ENCODE data around the gene MSMB. TPM values are rescaled to one million over a fixed set of nuclear protein-coding genes. Genes with fewer than 3 reads are reported as not detected.

The MSMB gene
- total RNA-seq, 1 donor from 2014 or later, result not detected

DNA sequence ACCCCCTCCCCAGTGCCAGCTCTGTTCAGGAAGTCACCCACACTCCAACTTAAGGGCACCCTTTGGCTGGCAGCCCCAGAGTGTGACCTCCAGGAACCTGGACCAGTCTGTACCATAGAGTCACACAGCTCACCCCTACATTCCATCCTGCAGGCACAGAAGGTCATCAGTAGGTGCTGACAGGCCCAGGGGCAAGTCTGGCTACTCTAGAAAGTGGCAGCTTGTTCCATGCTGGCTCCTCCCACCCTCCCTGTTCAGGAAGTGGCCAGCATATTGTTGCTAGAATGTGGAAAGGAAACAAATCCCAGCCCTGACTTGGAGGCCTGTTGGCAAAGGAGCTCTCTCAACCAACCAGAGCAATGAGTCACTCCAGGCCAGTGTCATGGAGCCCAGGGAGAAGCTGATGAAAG lies 12.5 kb downstream of the MSMB start:
- peak; percentile 68 for DNase-seq (ENCODE audit: low spot score)

DNA sequence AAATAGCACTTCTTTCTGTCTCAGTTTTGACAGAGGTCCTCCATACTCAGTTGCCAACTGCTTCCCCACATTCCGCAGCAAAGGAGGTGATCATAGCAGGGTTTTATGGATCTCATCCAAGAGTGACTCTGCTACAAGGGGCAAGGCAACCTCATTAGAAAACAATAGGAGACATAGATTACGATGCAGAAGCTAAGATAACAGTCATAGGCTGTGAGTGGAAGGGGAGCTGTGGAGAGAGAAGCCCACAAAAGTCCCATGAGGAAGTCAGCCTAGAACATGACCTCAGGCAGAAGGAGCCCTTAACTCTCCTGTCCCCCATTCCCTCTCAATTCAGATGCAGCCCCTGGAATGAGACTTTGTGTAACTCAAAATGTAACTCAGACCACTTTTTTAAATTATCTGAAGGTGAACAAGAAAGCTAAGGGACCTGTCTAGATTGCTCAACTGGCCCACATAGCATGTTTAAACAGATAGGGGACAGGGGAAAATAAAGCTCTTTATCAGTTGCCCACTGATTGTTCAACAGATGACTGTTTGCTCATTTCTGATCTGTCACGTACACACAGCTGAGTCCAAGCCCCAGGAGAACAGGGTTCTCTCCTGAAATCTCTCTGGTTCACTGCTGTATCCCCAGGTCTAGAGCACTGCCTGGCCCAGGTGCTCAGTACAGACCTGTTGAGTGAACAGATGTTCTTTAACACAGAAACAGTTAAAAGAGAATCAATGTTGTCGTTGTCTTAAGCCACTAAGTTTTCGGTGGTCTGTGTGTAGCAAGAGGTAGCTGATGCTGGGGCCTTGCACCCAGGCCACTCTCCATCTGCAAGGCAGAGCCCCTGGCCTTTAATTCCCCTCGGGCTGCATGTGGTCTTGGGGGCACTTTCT lies 14.2 kb downstream of the MSMB start:
- no peak for DNase-seq (ENCODE audit: low spot score)

DNA sequence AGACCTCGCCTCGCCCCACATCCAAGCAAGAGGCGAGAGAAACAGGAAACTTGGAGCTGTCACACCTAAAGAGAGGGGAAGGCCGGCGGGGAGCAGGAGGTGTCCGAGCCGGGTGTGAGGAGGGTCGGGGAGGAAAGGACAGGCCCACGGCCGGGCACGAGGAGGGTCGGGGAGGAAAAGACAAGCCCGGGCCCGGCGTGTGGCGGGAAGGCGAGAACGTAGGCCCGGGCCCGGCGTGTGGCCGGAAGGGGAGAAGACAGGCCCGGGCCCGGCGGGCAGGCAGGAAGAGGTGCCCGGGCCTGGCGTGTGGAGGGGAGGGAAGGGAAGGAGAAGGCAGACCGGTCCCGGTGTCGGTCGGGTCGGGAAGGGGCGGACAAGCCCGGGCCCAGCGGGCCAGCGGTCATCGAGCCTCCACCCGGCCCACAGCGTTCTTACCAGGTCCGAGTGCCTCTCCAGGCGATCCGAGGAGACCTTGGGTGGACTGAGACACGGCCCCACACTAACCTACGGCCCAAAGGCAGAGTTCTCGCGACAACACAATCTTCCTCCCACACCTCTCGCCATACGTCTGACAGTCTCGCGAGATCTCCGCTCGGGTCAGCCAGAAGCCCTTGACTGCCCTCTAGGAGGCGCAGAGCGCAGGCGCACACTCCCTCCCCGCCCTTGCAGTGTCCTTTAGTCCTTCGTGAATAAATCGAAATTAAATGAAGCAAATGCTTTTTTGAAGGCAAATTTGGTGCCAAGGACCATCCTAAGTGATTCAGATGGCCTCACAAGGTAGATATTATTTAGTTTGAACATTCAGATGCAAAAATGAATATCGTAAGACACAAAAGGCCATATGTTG lies 15.8 kb downstream of the MSMB start, which contains the start of gene NCOA4:
TSS of gene NCOA4 (minus strand) at position 533 of the 847 bp plus-strand sequence. CDS start 13,943 bp downstream, outside the sequence.
- DNase-seq (ENCODE audit: low spot score), result peak; percentile 98

DNA sequence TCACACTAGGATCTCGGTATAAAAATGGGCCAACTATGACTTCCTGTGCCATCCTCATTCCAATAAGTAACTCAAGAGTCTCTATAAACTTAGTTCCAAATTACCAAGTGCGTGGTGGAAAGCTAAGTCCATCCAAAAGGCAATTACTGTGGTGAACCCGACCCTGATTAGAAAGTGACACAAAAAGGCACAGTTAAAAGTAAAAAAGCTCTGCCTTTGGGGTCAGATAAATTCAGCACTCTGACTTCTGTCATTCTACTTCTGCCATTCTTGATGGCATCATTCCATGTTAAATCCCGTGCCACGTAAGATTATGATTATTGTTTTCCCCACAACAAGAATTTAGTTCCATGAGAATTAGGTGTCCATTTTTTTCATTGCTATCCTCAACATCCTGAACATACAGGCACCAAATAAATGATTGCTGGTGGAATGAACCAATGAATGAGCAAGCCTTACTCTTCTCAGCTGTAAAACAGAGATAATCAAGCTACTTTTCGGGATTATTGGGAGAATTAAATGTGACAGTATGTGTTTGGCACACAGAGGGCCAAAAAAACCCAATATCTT lies 16.5 kb downstream of the MSMB start:
- no peak for DNase-seq (ENCODE audit: low spot score)

DNA sequence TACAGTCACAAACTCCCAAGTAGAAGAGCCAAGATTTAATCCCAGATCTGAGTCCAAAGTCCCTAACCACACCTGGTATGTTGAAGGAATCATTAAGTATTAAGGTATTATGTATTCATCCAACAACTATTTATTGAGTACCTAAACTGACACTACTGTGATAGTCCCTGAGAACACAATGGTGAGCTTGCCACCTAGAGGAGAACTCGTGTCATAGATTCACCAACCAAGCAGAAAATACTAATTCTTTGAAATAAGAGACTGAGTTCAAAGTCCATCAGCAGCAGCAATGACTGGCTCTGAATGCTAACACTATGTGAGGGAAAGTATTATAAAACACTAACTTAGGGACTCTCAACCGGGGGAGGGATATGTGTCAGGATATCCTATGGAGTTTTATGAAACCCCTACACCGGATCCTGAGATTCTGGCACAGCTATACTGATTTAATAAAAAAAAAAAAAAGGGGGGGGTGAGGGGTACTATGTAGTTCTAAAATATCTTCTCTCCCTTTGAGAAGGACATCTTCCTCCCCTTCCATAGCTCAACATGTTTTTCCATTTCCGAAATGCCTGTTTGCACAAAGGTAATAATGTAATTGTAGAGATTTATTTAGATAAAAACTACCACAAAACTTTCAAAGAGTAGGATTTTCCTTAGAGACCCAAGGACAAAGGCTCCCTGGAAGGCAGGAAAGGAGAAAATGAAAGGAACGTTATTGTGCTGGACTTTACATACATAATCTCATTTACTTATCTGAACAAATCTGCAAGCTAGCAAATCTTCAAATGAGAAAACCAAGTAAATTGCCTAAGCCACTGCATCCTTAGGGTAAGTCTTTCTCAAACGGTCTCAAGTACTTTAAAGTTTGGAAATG lies 17.2 kb downstream of the MSMB start:
- DNase-seq (ENCODE audit: low spot score), result no peak

DNA sequence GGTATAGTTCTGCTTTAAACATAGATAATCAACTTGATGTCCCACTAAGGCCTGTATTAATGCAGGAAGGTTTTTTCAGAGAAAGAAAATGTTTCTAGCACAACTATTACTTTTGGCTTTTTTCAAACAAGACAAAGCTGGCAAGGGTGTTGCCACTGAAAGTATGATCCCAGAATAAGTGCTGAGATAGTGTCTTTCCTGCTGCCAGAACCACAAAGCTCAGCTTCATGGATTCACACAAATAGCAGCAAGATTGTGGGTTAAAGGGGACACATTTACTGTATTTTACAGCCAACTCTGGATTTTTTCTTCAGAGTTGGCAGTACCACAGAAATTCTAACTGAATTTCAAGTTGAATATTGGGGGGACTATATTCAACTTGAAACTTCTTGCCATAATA lies 20.0 kb downstream of the MSMB start:
- no peak for DNase-seq (ENCODE audit: low spot score)

DNA sequence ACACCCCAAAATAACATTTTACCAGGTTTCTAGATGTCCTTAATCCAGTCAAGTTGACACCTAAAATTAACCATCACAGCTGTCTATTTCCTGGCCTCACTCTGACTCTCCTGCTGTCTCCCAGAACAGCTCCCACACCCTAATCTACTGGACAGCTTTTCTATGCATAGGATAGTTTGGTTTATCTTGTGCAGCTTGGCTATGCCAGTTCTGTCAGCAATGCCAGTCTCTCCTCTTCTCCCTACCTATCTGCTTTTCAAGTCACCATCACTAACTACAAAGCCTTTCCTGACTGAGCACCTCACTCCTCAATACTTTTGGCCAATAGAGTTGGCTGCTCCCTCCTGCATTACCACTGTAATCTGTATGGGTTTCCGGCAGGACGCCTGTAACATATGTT lies 20.7 kb downstream of the MSMB start:
- DNase-seq (ENCODE audit: low spot score), result no peak

DNA sequence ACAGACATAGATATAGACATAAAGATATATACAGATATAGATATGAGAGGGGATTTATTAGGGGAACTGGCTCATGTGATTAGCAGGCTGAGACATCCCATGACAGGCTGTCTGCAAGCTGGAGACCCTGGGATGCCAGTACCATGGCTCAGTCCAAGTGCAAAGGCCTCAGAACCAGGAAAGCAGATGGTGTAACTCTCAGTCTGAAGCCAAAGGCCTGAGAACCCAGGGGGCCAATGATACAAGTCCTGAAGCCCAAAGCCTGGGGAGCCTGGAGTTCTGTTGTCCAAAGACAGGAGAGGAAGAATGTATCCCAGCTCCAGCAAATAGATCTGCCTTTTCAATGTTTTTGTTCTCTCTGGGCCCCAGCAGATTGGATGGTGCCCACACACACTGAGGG lies 21.1 kb downstream of the MSMB start:
- DNase-seq (ENCODE audit: low spot score), result no peak

DNA sequence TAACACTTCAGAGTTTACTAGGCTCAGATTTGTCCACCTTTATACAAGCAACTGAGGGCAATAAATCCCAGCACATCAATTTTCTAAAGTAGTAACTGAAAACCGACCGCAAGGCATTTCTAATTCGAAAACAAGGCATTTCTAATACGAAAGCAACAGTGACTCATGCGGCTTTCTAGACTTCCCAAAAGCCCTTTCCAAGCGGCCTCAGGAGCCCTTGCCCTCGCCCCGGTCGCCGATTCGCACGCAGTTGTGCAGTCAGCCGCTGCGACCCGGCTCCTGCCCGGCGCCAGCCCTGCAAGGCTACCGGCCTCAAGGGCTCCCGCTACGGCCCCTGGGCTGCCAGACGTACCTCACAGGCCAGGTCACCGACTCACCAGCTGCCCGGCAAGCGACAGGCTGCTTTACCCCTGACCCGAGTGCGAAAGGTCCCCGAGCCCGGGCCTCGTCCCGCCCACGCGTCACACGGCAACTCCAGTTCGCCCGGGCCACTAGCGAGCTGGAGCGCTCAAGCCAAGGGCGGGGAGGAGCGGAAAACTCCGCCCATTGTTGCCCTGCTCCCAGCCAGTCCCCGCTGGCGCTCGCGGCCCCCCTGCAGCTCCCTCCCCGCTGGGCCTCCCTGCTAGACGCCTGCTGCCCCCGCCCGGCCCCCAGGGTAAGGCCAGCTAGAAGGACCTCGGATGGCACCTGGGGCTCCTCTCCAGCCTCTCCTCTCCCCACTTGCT lies 22.9 kb downstream of the MSMB start:
- DNase-seq (ENCODE audit: low spot score), result peak; percentile 88

DNA sequence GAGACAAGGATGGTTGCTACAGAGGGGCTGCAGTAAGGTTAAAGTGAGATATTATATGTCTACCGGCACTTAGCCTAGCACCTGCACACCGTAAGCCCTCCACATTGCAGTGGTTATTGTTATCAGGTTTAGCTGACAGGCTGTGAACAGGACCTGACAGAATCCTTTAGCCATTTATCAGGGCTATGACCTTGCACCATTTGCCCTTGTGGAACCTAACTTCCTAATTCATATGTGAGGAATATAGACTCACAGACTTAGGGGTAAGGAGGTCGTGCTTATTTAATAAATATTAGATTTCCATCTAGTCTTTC lies 25.8 kb downstream of the MSMB start:
- DNase-seq (ENCODE audit: low spot score), result no peak

DNA sequence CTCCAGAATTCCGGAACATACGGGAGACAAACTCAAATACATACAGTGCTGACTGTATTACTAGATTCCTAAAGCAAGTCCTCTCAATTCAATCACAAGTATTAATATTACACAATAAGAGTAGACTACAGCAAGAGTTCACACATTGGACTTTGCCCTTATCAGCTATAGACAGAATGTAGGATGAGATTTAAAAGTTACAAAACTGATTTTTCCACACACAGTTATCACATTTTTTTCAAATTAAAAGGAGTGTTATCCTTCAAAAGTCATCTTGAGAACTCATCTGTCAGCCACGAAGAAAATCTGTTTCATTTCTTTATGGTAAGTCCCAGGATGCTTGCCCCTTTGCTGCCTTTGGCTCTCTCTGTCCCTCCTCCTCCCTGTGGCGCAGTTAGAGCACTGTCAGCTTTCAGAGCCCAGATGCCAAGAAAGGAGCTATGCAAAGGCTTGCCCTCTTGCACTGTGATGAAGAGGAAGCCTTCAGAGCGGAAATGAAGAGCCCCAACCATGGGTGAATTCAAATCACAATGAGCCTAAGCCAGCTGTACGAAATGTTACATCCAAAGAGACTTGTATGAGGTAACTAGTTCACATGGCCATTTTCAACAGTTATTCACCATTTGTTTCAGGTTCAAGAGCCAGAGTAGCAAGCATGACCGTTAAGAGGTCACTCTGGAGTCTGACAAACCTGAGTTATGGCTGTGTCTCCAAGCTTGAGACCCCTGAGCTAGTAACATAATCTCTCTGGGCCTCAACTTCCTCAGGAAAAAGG lies 26.3 kb downstream of the MSMB start:
- DNase-seq (ENCODE audit: low spot score), result no peak

DNA sequence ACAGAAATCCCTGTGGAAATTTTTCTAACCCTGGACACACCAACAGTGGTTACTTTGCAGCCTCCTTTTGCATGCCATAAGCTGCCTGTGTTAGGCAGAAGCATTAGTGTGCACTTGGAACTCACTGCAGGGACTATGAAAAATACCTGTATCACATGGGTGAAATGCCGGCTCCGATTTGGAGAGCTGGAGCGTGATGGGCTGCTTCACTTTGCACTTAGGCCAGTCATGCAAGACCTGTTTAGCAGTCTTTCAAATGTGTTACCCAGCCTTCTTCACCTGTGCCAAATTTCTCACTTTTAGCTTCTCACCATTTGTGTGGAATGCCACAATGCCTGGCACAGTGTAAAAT lies 26.9 kb downstream of the MSMB start:
- DNase-seq (ENCODE audit: low spot score), result no peak

DNA sequence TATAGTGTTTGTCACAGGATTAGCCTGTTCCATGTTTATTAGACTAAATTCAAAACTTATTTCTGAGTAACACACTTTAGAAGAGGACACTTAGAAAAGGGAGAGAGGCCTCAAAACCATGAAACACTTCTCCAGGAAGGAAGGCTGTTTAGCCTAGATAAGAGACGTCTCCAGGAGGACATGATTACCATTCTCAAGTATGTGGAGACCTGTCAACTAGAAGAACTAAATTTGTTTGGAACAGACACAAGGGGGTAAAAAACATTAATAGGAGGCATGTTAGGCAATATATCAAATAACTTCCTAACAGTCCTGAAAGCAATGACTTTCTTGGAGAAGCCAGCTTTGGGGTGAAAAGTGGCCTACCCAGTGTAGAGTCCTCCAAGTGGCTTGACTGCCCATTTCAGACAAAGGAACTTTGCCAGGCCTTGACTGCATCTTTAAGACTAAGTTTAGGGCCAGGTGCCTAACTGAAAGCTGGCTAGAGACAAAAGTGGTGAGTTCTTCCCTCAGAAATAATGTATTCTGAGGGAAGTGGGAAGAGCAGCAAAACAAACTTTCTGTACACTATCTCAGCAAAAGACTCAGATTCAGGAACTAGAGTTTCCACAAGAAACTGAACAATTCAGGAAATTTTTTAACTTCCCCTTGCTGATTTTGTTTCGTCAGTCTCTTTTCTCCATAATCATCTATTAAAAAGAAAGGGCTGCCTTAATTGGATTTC lies 27.5 kb downstream of the MSMB start:
- no peak for DNase-seq (ENCODE audit: low spot score)

DNA sequence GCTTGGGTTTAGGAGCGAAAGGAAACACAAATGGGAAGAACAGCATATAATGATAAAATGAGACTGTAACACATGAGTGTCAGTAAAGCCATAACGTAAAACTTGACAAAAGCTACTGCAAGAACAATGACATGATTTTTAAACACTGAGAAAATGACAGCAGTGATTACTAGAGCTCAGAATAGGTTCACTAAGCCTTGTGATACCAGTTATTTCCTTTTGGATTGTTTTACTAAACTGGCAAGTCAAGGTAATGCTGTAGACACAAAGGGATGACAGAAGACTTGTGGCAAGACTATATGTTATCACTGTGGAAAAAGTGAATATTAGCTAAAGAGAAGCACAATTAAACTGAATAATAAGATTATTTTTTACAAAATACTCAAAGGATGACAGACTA lies 28.3 kb downstream of the MSMB start:
- DNase-seq (ENCODE audit: low spot score), result no peak

DNA sequence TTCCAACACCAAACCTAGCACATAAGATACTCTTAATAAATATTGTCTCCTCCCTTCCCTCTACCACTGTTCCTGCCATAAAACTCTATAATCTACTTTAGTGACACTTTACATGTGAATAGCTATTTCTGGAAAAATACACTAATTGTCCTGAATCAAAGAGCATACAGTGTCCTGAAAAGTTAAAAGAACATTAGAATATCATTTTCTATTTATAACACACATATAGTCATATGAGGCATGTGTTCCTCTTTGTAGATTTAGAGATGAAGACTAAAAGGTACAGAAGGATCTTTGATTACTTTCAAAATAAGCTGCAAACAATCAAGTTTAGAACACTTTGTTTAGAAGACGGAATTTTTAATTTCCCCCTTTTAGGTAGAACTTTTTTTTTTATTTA lies 29.3 kb downstream of the MSMB start:
- no peak for DNase-seq (ENCODE audit: low spot score)

DNA sequence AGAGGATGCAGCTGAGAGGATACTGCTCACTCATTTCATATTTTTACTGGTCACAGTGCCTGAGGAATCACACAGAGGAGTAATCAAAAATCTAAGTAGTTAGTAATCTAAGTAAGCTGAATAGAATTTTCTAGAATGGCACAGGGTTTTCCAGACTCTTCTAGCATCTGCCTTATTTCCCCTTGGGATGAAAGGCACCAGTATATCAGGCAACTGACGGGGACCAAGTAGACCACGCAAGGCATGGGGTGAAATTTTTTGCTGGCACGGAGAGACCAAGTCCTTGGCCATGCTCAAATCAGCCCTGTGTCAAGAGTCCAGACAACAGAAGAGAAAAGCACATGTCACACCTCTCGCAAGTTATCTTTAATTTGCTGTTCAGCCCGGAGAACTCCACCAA lies 29.9 kb downstream of the MSMB start:
- DNase-seq (ENCODE audit: low spot score), result no peak

DNA sequence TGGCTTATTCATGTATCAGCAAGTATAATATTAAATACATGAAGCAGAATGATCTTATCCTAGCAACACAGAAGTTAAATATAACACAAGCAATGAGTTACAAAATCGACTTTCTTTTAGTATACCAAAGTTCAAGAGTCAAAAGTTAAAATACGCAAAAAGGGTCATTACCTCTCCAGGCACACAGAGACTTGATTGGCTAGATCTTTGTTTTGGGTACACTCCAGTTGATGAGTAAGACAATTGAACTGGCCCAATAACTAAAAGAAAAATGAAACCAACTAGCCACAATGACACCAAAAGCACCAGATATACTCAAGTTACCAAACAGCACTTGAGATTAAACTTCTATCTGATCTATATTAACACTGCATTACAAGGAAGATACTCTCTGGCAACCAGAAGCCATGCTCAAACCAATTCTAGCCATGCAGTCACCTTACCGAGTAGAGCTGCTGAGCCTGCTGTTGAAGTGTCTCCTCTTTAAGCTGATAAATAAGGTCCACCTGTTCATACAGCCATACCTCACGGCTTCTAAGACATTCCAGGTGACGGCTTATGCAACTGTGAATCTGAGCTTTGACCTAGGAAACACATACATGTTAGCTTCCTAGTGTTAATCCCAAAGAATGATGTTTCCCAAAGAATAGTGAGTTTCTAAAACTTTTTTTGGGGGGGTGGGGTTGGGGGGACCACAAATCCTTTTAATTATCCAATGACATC lies 31.2 kb downstream of the MSMB start:
- no peak for DNase-seq (ENCODE audit: low spot score)

DNA sequence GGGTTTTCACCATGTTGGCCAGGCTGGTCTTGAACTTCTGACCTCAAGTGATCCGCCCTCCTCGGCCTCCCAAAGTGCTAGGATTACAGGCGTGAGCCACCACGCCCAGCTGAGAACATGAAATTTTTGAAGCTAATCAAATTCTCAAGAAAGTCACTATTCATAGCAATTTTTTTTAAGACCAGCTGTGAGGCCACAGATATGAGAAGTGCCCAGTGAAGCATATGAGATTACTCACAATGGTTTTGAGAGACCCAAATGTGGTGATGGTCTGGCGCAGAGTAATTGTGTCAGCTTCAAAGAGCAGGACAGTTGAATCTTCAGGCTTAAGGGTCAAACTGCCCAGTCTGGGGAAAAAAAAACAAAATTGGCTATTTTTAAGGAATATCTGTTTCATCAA lies 31.9 kb downstream of the MSMB start:
- no peak for DNase-seq (ENCODE audit: low spot score)

DNA sequence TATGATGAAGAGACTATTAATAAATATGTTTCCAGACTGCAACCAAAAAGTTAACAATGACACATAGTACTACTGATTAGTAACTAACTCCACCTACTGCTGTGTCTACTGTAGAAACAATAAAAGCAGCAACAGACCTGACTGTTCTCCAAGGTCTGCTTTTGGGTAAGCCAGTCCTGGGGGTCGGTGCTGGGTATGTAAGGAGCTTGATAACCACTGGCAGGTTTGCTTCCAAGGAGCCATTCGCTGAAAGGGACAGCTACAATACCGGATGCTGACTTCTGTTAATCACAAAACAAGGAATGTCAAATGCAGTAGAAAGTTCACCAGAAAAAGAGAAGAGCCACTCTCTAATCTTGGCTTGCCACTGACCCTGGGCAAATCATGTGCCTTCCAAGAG lies 33.3 kb downstream of the MSMB start:
- DNase-seq (ENCODE audit: low spot score), result no peak

Measured in ureter (tissue), 1 donor.